Liver (tissue), 3 donors: ENCODE results near the gene CD59.

Experiments
- EGR1 ChIP-seq, 2 donors: IDR thresholded peaks; 2 replicates each; pipeline ENCODE4 v1.6.1; 2016 to 2018; ENCODE audit warnings: antibody characterized with exemption in 2 of 2, low read depth in 2 of 2
- FOXA1 ChIP-seq: IDR thresholded peaks from 2 replicates; pipeline ENCODE4 v1.6.1; 2016; ENCODE audit warnings: antibody characterized with exemption
- GABPA ChIP-seq, 2 donors: IDR thresholded peaks in 1 of 2; conservative IDR thresholded peaks in 1 of 2; 2 replicates each; pipeline ENCODE4 v1.6.1; 2016; ENCODE audit warnings: antibody characterized with exemption in 2 of 2, mild to moderate bottlenecking in 1 of 2, moderate library complexity in 1 of 2
- HNF4G ChIP-seq: IDR thresholded peaks from 2 replicates; pipeline ENCODE4 v1.6.1; 2016; ENCODE audit warnings: antibody characterized with exemption
- MAX ChIP-seq: IDR thresholded peaks from 2 replicates; pipeline ENCODE4 v1.6.1; 2016; ENCODE audit warnings: antibody characterized with exemption
- NR2F2 ChIP-seq: IDR thresholded peaks from 2 replicates; pipeline ENCODE4 v1.6.1; 2016; ENCODE audit warnings: antibody characterized with exemption
- REST ChIP-seq: IDR thresholded peaks from 2 replicates; pipeline ENCODE4 v1.6.1; 2016; ENCODE audit warnings: antibody characterized with exemption, mild to moderate bottlenecking
- TAF1 ChIP-seq: conservative IDR thresholded peaks from 2 replicates; pipeline ENCODE4 v1.6.1; 2016; ENCODE audit warnings: antibody characterized with exemption, mild to moderate bottlenecking
- ZBTB33 ChIP-seq: IDR thresholded peaks from 2 replicates; pipeline ENCODE4 v1.6.1; 2016; ENCODE audit warnings: antibody characterized with exemption
- TF ChIP-seq, protein P1 (sequence below): fragments of 150-350 bp; IDR thresholded peaks from 2 replicates; pipeline ENCODE4 v1.5.1; 2017; ENCODE audit warnings: improper control_type of control experiment, low read depth, low read length; ENCODE audit not compliant: missing input control
- TF ChIP-seq, protein P2 (sequence below): IDR thresholded peaks from 2 replicates; pipeline ENCODE4 v1.6.1; 2016; ENCODE audit warnings: antibody characterized with exemption
- donor health status: healthy.
- donor health status: healthy.

DNA sequence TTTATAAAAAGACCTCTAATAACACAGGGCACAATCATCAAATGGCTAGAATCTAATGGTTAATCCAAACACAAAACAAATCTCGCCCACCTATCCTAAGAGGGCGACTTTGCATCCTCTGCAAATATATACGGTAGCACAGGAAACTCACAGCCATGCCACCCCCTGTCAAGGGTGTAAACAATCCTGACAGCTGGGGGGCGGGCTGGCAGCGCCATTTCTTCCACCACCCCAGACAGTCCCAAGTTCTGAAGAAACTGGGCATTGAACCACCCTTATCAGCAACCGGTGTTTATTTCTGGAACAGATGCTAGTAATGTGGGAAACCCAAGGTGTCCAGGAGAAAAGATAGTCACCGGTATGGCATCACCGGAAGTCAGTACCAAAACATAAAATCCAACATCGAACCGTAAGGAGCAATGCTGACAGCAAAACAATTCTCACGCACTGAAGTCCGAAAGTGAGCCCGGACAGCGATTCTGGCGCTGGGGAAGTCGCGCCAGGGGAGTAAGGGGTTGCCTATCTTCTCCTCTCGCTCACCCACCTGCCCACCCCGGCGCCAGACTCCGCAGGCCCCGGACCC, 37.3 kb upstream of the CD59 start:
- TF ChIP-seq, protein P1, sequence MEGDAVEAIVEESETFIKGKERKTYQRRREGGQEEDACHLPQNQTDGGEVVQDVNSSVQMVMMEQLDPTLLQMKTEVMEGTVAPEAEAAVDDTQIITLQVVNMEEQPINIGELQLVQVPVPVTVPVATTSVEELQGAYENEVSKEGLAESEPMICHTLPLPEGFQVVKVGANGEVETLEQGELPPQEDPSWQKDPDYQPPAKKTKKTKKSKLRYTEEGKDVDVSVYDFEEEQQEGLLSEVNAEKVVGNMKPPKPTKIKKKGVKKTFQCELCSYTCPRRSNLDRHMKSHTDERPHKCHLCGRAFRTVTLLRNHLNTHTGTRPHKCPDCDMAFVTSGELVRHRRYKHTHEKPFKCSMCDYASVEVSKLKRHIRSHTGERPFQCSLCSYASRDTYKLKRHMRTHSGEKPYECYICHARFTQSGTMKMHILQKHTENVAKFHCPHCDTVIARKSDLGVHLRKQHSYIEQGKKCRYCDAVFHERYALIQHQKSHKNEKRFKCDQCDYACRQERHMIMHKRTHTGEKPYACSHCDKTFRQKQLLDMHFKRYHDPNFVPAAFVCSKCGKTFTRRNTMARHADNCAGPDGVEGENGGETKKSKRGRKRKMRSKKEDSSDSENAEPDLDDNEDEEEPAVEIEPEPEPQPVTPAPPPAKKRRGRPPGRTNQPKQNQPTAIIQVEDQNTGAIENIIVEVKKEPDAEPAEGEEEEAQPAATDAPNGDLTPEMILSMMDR, result no peak
- TF ChIP-seq MAX (no peak), HNF4G (no peak), REST (no peak), GABPA (IDR thresholded peaks at IDR 0.05 in 1 of 2, conservative IDR thresholded peaks at IDR 0.05 in 1 of 2) (no peak), NR2F2 (no peak), TAF1 (no peak), FOXA1 (no peak), EGR1 (IDR thresholded peaks at IDR 0.05; ENCODE audit: low read depth in 2 of 2) (no peak), ZBTB33 (no peak)
- TF ChIP-seq, protein P2, sequence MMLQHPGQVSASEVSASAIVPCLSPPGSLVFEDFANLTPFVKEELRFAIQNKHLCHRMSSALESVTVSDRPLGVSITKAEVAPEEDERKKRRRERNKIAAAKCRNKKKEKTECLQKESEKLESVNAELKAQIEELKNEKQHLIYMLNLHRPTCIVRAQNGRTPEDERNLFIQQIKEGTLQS, result peak; percentile 19
